ENCODE measurements around the gene GPR157. TPM values are rescaled to one million over a fixed set of nuclear protein-coding genes. Genes with fewer than 3 reads are reported as not detected.

Gene GPR157
- total and polyA plus RNA-seq, 2 of the 13 experiments (the other 11 are each of a cell fraction or from before 2014, with no cell fraction given) = 10.1 to 19.2 TPM

DNA sequence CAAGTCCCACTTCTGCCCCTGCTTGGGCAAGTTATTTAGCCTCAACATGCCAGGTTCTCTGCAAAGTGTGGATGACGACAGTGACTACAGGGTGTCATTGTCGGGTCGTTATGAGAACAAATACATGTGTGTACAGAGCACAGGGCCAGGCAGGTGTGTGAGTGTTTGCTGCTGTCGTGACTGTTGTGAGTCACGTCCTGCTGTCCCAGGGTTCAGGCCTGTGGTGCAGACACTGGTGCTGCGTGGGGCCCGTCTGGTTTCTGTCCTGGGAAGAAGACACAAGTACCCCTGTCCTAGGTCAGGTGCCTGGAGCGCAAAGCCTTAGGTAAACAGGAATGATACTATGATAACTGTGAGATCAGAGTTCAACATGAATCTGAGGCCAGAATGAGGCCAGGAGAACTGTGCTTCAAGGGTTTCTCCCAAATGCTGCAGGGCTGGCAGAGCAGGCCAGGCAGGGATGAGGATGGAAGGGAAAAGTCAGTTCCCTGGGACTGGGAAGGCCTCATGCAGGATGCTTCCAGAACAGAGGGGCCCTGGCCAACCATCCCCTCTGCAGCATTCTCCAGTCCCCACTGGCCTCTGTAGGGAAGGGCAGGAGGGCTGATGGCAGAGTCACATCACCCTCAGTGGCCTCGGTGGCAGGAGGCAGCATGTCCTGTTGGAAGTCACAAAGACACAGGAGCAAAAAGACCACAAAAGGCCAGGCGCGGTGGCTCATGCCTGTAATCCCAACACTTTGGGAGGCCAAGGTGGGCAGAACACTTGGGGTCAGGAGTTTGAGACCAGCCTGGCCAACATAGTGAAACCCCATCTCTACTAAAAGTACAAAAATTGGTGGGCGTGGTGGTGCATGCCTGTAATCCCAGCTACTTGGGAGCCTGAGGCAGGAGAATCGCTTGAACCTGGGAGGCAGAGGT, 15.7 kb downstream of the GPR157 start (continued):
- TF ChIP-seq HIVEP1 (CRISPR knock-in tag; IDR thresholded peaks at IDR 0.05) (0 out of 2 replicates have a peak, but pooled peaks have one; percentile 62), FOXP4 (CRISPR knock-in tag; IDR thresholded peaks at IDR 0.05) (peak; percentile 94), ZHX1 (CRISPR knock-in tag; IDR thresholded peaks at IDR 0.05; ENCODE audit: low read depth) (peak; percentile 79), JUN (CRISPR knock-in tag; IDR thresholded peaks at IDR 0.05) (peak; percentile 73), MEF2D (CRISPR knock-in tag; IDR thresholded peaks at IDR 0.05) (peak; percentile 79; the same call in 1 of the 2 replicates), ZNF556 (CRISPR knock-in tag; IDR thresholded peaks at IDR 0.05; ENCODE audit: borderline replicate concordance) (peak; percentile 46; the same call in 1 of the 2 replicates), CREB3 (CRISPR knock-in tag; IDR thresholded peaks at IDR 0.05) (no peak), SALL2 (CRISPR knock-in tag; IDR thresholded peaks at IDR 0.05) (no peak; the same call in 1 of the 2 replicates), ZNF562 (CRISPR knock-in tag; IDR thresholded peaks at IDR 0.05; ENCODE audit: borderline replicate concordance) (no peak), ZNF7 (CRISPR knock-in tag; IDR thresholded peaks at IDR 0.05) (no peak), GATAD2A (CRISPR knock-in tag; IDR thresholded peaks at IDR 0.05) (peak; percentile 99), AKAP8 (CRISPR knock-in tag; IDR thresholded peaks at IDR 0.05) (0 out of 2 replicates have a peak, but pooled peaks have one; percentile 76)
- TF ChIP-seq, protein P1, sequence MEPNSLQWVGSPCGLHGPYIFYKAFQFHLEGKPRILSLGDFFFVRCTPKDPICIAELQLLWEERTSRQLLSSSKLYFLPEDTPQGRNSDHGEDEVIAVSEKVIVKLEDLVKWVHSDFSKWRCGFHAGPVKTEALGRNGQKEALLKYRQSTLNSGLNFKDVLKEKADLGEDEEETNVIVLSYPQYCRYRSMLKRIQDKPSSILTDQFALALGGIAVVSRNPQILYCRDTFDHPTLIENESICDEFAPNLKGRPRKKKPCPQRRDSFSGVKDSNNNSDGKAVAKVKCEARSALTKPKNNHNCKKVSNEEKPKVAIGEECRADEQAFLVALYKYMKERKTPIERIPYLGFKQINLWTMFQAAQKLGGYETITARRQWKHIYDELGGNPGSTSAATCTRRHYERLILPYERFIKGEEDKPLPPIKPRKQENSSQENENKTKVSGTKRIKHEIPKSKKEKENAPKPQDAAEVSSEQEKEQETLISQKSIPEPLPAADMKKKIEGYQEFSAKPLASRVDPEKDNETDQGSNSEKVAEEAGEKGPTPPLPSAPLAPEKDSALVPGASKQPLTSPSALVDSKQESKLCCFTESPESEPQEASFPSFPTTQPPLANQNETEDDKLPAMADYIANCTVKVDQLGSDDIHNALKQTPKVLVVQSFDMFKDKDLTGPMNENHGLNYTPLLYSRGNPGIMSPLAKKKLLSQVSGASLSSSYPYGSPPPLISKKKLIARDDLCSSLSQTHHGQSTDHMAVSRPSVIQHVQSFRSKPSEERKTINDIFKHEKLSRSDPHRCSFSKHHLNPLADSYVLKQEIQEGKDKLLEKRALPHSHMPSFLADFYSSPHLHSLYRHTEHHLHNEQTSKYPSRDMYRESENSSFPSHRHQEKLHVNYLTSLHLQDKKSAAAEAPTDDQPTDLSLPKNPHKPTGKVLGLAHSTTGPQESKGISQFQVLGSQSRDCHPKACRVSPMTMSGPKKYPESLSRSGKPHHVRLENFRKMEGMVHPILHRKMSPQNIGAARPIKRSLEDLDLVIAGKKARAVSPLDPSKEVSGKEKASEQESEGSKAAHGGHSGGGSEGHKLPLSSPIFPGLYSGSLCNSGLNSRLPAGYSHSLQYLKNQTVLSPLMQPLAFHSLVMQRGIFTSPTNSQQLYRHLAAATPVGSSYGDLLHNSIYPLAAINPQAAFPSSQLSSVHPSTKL (CRISPR knock-in tag; IDR thresholded peaks at IDR 0.05) = peak; percentile 93
- TF ChIP-seq, protein P2, sequence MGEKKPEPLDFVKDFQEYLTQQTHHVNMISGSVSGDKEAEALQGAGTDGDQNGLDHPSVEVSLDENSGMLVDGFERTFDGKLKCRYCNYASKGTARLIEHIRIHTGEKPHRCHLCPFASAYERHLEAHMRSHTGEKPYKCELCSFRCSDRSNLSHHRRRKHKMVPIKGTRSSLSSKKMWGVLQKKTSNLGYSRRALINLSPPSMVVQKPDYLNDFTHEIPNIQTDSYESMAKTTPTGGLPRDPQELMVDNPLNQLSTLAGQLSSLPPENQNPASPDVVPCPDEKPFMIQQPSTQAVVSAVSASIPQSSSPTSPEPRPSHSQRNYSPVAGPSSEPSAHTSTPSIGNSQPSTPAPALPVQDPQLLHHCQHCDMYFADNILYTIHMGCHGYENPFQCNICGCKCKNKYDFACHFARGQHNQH (CRISPR knock-in tag; IDR thresholded peaks at IDR 0.05) = peak; percentile 98; the same call in 1 of the 2 replicates
- TF ChIP-seq, protein P3, sequence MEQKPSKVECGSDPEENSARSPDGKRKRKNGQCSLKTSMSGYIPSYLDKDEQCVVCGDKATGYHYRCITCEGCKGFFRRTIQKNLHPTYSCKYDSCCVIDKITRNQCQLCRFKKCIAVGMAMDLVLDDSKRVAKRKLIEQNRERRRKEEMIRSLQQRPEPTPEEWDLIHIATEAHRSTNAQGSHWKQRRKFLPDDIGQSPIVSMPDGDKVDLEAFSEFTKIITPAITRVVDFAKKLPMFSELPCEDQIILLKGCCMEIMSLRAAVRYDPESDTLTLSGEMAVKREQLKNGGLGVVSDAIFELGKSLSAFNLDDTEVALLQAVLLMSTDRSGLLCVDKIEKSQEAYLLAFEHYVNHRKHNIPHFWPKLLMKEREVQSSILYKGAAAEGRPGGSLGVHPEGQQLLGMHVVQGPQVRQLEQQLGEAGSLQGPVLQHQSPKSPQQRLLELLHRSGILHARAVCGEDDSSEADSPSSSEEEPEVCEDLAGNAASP (CRISPR knock-in tag; IDR thresholded peaks at IDR 0.05; ENCODE audit: borderline replicate concordance) = peak; percentile 86

Data from HepG2 (cell line).